Measurements from ENCODE around the gene CHCHD4.
"Not testable (repeated sequence)": the region's sequence is repeated elsewhere in the genome, so short reads cannot be mapped to it uniquely, and the experiment has no call there.

DNA sequence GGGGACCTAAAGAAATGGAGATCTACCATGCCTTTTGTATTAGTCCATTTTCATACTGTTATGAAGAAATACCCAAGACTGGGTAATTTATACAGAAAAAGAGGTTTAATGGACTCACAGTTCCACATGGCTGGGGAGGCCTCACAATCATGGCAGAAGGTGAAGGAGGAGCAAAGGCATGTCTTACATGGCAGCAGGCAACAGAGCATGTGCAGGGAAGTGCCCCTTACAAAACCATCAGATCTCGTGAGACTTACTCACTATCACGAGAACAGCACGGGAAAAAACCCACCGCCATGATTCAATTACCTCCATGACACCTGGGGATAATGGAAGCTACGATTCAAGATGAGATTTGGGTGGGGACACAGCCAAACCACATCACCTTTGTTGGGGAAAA is 37.2 kb downstream of the CHCHD4 start:
- not testable (repeated sequence) for TF ChIP-seq POLR2A (IDR thresholded peaks at IDR 0.05; ENCODE audit: low read length); GATA1 (IDR thresholded peaks at IDR 0.05; ENCODE audit: low read depth, low read length)
